GM23248 (cell line): ENCODE measurements around the gene THOC5.

Experiments used
- EZH2 ChIP-seq: fragments of 200-600 bp; sonication (generic); IDR thresholded peaks from 2 replicates; pipeline ENCODE4 v1.6.1; 2018; ENCODE audit warnings: antibody characterized with exemption, mild to moderate bottlenecking; ENCODE audit not compliant: insufficient read depth, poor library complexity, severe bottlenecking
- EZH2phosphoT487 ChIP-seq: fragments of 200-600 bp; sonication (generic); IDR thresholded peaks from 2 replicates; pipeline ENCODE4 v1.6.1; 2018; ENCODE audit warnings: antibody characterized with exemption, moderate library complexity, mild to moderate bottlenecking, low read depth; ENCODE audit not compliant: insufficient read depth

GRCh38 chr22:29578462-29579200, 25.1 kb upstream of the THOC5 start:
- no peak for TF ChIP-seq EZH2
- no peak for TF ChIP-seq EZH2phosphoT487
